Measurements from ENCODE around the gene SESN1.

Gene SESN1

DNA sequence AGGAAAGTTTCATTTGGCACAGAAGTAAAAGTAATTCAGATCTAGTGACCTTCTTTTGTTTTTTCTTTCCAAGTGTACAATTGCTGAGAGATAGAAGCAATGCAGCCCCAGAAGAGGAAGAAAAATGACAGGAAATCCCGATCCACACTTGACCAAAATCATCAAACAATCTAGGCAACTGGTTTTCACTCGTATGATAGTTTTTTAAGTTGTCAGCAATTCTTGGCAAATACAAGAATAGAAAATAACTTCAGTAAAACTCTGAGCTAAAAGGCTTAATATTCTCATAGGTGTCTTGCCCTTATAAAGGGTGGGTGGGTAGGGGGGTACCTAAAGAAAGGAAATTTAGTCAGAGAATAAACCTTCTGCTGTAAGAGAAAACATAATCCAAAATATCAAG, 36.0 kb downstream of the SESN1 start:
- no peak for DNase-seq

DNA sequence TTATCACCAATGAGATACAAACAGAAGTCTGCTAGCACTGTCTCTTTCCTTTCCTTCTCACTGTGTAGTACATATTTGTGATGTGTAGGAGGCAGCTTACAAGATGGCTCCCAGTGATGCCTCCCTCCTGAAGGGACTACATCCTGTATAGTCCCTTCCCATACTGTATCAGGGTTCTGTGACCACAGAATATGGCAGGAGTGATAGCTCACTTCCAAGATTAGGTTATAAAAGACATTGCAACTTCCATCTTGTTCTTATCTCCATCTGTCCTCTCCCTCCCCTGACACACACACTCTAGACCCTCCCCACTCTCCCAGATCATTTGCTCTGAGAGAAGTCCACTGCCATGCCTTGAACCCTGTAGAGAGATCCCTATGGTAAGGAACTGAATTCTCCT, 38.0 kb downstream of the SESN1 start:
- no peak for DNase-seq

DNA sequence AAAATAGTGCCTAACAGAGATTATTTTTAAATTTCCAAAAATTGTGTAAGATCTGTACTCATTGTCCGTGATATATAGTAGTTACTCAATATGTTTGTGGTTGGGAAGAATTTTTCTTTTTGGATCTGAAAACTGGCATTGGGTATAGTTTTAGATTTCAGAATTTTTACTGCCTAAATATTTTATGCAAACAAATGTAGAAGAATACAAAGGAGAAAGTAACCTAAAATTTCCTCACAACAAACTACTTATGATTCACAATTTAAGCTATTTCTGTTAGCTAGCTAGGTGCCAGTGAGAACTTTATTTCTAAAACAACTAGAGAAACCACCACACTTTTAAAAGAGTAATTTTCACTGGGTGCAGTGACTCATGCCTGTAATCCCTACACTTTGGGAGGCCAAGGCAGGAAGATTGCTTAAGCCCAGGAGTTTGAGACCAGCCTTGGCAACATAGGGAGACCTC, 38.8 kb downstream of the SESN1 start:
- no peak for DNase-seq

DNA sequence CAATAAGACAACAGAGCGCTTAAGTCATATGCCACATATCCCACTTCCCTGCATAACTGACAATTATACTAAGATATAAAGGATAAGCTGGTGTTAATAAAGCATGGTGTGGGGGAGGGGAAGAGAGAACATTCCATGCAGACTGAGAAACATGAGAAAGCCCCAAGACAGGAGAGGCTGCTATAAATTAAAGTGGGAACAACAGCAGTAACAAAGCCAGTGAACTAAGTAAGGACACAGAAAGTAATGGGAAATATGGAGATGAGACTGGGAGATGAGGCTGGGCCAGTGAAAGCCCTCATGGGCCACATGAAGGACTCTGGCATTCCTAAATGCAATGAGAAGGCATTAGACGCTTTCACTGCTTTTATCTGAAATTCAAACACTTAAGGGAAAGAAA, 41.3 kb downstream of the SESN1 start:
- no peak for DNase-seq

DNA sequence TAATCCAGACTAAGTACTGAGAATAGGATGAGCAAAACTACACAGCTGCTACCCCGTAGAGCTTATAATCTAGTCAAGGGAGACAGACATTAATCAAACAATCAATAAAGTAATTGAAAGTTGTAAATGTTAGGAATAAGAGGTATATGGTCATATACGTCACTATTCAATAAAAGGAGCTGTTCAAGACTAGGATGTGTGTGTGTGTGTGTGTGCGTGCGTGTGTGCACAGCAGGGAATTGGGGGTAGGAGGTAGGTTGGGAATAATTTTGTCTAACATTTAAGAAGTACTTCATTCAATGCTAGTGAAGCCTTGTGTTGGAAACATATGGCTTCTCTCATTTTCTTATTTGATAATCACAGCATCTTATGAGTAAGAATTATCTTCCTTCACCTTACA, 41.8 kb downstream of the SESN1 start:
- no peak for DNase-seq

DNA sequence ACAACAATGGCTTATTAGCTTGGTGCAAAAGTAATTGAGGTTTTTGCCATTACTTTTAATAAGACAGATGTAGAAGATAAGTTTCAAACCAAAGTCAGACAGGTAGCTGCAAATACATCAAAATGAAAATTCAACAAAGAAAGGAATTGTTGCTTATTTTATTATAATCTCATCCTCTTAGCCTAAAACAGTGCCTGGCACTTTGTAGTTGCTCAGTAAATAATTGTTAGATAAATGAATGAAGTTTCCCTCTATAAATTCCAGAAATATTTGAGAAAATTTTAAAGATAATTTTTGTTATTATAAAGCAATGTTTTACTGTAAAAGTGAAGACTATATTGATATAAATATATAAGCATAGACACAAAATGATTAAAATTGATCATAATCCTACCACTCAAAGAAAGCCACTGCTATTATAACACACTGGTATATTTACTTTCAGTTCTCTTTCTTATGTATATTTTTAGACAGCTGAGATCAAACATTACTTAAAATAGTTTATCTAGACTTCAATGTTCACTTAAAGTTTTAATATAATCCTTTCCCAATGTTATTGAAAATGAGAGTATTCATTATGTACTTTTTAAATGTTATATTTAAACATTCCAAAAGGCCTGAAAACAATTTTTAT, 42.5 kb downstream of the SESN1 start:
- DNase-seq: no peak

DNA sequence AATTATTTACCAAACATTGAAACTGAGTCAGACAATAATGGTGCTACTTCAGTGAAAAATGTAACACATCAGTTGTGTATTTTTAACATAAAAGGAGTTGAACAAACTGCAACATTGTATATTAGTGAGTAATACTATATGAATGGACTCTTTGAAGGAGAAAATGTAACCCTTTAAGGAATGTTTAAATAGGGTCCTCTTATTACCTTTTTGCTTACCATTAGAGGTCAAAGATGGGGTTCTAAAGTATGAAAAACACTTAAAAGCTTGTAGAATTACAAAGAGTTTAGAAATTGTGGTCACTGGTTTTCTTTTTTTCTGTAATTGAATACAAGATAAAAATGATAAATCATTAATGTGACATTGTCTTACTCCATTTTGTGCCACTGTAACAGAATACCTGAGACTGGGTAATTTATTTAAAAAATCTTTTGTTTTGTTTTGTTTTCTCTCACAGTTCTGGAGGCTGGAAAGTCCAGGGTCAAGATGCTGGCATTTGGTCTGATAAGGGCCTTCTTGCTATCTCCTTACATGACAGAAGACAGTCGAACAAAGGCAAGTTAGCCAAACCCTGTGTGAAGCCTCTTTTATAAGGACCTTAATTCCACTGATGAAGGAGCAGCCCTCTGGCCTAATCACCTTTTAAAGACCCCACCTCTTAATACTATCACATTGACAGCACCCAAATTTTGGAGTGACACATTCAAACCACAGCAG, 43.2 kb downstream of the SESN1 start:
- DNase-seq: no peak

DNA sequence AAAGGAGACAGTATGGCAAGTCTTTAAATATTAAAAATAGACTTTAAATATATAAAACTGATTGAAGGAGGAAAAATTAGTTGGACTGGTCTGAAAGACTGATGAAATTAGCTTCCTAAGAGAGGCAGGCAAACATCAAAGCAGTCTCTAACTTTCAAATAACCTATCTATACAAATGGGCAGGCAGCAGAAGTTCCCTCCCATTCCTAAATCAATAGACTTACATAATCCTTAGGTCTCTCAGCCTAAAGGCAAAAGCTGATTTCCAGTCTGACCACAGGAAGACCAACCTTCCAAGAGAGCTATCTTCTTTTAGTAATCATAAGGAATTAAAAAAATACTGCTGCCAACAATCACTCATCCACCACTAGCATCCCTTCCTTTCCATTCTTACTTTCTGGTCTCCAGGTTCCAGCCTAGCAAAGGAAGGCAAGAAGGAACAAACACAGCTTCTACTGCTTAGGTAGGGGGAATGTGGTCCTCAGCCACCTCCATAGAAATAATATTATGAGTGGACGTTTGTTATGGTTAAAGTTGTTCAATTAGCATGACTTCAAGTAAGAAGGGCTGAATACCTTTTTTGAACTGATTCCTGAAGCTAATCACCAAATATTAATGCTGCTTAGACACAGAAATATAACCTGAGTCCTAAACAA, 44.1 kb downstream of the SESN1 start:
- DNase-seq: no peak

DNA sequence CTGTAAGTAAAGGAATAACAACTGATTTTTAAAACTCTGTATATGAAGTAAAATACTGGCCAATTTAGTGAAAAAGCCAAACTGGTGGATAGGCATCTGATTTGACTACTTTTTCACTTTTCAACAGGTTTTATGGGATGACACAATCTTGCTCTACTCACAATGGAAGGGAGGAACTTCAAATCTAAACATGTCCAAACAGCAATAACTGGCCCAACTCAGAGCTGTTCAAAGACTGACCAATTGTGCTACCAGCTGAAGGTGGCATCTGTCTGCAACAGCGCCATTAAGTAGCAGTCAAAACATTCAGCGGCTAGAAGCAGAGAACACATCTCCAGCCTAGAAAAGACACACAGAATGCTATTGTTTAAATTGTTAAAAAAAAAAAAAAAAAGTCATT, 44.6 kb downstream of the SESN1 start:
- no peak for DNase-seq

DNA sequence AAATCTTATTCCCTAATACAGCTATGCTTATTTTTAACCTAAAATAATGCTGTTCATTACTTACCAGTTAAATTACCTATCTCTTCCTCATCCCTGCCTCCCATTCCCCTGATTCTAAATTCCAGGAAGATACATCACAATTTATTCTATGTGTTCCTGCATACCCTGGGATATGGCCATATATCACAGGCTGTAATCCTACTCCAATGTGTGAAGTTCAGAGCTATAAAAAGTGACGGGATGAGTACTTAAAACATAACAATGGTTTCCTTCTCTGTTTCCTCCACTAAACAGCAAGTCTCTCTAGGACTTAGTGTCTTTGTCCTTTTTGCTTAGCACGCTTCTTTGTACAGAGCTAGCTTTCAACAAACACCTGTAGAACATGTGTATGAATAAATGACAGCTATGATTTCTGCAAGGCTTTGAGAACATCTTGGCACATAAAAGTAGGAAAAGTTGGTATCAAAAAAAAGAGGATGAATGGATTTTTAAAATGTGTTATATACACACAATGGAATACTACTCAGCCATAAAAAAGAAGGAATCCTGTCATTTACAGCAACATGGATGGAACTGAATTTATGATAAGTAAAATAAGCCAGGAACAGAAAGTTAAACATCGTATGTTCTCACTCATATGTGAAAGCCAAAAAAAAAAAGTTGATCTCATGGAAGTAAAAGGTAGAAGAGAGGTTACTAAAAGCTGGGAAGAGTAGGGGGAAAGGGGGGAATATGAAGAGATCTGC, 45.8 kb downstream of the SESN1 start:
- no peak for DNase-seq

DNA sequence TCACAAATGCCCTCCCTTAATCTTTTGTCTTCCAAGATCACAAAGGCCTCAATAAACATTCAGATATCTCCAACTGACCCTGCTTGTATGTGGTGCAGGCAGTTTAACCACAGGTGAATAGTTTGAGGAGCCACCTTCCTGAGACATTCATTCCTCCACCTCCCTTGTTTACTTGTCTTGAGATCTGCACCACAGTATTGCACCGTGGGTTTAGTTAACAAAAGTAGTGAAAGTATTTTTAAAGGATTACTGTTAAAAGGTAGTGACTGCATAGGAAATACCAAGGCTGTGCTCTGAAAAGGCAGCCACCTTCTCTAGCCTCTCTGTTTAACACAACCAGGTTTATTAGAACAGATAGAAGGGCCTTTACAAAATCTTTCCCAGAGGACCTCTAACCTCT, 46.5 kb downstream of the SESN1 start:
- no peak for DNase-seq

DNA sequence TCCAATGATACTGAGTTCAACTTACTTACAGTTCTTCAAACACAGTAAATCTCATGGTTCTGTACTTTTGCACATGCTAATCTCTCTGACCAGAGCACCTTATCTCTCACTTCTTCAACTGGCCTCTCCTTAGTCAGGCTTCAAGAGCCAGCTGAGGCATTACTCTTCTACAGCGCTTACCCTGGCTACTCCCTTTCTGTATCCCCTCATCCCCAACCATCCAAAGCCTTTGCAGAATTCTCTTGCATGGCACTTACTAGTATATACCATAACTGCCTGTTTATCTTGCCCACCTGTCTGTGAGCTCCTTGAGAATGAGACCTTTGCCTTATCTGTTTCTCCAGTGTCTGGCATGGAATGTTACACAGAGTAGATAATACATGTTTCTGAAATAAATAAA, 49.2 kb downstream of the SESN1 start:
- no peak for DNase-seq

DNA sequence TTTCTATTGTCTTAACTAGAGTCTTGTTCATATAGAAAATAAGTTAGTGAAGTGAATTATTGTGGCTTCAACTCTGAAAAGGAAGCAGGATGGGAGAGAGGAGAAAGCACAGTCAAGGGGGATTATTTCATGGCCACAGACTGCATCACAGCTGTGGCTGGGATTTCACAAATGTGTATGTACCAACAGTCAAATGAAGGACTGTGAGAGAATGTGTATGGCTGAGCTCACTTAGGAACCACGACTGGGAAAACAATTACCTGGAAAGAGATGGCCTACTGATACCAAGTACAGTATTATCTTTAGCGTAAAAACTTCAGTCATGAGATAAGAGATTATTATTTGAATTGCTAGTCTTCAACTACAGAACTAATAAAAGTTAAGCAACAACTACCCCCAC, 54.9 kb downstream of the SESN1 start:
- no peak for DNase-seq

DNA sequence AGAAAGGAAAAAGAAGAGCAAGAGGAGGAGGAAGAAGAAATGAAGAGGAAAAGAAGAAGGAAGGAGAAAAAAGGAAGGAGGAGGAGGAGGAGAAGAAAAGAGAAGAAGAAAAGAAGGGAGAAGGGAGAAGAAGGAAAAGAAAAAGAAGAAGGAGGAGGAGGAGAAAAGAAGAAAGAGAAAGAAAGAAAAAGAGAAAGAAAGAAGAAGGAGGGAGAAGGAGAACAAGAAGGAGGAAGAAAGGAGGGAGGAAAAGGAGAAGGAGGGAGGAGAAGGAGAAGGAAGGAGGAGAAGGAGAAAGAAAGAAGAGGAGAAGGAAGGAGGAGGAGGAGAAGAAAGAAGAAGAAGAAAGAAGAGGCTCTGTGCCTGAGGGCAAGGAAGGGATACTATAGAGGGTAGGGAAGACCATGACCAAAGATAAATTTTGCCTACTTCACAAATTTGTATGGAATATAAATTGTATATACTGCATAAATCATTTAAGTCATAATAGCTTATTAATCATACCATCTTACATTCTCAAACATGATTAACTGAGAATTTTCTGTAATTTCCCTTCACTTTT, 55.7 kb downstream of the SESN1 start:
- no peak for DNase-seq

DNA sequence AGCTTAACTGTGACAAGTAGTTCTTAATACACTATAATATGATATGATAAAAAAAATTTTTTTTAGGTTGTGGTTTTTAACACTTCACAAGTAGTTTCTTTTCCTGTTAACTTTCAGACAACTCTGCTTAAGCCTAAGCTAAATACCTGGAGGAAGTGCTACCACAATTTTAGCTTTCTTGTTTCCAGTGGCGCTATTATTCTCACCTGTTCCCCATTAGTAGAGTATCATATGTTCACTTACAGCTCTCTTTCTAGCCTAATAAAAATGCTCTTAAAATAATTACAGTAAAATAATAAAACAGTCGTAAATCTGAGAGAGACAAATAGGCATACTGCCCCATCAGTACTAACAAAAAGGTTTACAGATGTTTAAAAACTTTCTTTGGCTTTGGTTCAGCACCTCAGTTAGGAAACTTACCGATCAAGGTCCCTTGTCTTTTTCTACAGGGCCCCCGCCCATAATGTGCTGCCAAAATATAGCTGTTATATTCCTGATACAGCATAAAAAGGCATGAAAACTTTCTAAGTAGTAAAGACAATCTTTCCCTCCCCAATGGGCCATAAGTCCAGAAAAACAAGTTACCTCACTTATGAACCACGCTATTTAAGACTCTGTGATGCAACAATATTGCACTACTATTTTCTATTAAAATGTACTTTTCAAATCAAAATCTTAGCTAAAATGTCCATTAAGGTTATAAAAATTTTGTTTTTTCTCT, 57.9 kb downstream of the SESN1 start:
- DNase-seq: no peak

DNA sequence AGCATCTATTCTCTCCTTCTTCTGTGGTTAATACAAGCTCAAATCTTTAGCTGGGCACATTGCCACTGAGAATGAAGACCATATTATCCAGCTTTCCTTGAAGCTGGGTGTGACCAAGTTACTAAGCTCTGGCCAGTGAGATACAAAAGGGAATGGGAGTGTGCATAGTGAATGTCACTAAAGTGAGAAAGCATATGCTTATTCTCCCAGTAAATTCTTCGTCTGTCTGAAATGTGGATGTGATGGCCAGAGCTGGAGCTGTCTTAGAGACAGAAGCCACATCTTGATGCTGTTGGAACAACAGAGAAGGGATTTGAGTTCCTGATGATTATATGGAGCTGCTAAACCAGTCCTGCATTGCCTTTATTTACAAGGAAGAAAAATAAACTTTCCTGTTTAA, 60.1 kb downstream of the SESN1 start:
- no peak for DNase-seq

DNA sequence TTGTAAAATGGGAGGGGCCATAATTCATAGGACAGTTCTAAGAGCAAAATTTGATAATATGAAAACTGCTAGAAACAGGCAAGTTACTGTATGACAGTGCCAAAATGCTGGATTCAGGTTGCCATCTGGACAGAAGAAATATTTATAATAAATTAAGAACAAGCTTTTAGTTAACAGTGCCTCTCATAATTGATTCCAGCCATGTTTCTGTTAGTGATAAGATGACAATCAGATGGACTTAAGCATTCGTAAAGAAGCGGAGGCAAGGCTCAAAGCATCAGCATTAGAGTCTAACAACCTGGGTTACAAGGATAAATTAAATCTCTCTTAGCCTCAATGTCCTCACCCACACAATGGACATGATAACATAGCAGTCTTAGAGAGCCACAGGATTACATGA, 61.0 kb downstream of the SESN1 start:
- DNase-seq: no peak

DNA sequence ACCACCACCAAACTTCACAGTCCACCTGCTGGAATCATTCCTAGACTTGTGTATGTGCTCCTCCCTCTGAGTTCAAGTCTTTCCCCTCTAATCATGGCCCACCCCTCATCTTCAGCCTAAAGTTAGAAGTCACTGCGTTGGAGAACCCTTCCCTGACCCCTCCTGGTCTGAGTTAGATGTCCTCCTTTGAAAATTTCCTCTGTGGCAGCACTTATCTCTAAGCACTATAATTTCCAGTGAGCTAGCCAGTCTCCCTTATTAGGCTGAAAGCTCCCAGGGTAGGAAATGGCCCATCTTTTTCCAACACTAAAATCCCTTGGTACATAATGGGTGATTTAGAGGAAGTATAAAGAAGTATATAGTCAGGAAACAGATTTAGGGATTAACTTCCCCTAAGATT, 63.2 kb downstream of the SESN1 start:
- DNase-seq: no peak

DNA sequence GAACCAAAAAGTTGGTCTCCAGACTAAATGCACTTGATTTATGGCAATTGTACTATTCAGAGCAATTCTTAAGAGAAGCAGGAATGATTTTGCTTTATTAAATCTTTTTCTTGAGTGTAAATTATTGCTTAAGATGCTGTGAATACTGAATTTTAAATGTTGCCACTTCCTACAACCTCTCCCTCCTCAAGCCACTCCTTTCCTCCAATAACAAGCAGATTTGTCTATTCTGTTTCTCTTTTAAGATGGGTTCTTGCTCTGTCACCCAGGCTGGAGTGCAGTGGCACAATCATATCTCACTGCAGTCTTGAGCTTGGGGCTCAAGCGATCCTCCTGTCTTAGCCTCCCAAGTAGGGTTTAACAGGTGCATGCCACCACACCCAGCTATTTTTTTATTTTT, 65.3 kb downstream of the SESN1 start:
- no peak for DNase-seq

DNA sequence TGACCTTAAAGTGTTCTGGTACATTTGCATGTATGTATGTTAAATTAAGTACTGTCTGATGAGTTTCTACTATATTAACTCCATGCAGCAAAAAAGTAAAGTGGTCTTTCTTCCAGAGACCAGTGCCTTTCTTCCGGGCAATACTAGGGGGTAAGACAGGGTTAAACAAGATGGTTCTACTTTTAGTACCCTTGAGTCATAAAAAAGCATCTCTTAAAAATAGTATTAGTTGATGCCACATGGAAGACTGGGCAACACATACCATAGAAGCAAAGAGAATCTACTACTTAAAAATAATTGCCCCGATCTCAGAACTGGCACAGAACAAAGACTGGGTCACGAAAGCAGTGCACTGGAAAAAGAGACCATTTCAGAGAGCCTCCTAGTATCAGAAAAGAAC, 66.2 kb downstream of the SESN1 start:
- DNase-seq: no peak

DNA sequence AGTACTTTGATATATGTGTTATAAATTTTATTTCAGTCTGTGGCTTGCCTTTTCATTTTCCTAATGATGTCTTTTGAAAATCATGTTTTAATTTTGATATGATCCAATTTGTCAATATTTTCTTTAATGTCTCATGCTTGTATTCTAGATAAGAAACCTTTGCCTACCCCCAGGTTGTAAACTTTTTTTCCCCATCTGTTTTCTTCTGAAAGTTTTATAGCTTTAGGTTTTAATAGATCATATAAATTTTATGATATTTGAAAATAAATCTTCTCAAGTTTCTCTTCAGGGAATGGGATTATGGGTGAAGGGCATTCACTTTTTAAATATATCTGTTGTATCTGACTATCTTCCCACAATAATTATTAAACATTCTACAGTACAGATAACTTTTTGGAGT, 66.7 kb downstream of the SESN1 start:
- no peak for DNase-seq

DNA sequence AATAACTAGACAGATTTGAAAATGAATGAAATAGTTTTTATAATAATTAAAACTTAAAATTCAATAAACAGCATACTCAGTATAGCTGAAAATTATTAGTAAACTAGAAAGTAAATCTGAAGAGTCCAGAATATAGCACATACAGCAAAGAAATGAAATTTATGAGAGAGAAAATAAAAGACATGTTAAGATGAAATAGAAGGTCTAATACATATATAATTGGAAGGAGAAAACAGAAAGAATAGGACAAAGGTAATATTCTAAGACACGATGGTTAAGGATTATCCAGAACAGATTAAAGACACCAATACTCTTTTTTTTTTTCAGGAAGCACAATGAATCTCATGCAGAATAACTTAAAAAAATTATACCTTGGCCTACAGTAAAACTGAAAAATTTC, 69.0 kb downstream of the SESN1 start:
- no peak for DNase-seq

DNA sequence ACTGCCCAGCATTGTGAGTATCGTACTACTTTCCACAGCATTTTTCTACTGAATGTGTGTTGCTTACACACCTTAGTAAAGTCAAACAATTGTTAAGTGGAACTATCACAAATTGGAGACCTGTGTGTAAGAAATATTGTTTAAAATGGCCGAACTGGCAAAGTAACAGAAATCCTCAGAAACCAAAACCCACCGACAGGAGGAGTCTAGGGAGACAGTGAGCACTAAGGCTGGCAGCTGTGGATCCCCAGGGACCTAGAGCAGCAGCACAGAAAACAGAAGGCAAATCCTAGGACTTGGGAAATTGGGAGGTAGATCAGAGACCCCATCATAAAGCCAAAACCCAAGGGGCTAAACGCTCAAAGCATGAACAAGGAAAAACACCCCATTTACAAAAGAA, 69.9 kb downstream of the SESN1 start:
- no peak for DNase-seq

Measured in stimulated activated CD8-positive, alpha-beta memory T cell treated with anti-CD3 and anti-CD28 coated beads, Interleukin-4, amount 100 ng/mL, for 48 hours (primary cell).